Neutrophil (primary cell): Measurements from ENCODE around the gene NANOS3.

Experiments
- H3K27ac ChIP-seq: fragments of 200-600 bp; sonication (generic); 2 replicates; pipeline ENCODE4 v1.5.1; 2016; ENCODE audit warnings: mild to moderate bottlenecking, moderate library complexity
- H3K27me3 ChIP-seq: fragments of 200-600 bp; sonication (generic); 2 replicates; pipeline ENCODE4 v1.6.0; 2016; ENCODE audit warnings: mild to moderate bottlenecking
- H3K36me3 ChIP-seq: fragments of 200-600 bp; sonication (generic); 2 replicates; pipeline ENCODE4 v1.5.1; 2017
- H3K4me1 ChIP-seq, 2 experiments: fragments of 200-600 bp in 1 of 2; sonication (generic) in 1 of 2; 1 replicate in 1 of 2; 2 replicates in 1 of 2; pipeline versions ENCODE4 v1.5.1 to v1.6.1; 2013 to 2016; ENCODE audit warnings: low read depth in 1 of 2, low read length in 1 of 2, mild to moderate bottlenecking in 1 of 2, moderate library complexity in 1 of 2; ENCODE audit not compliant: control insufficient read depth in 1 of 2, insufficient read depth in 1 of 2
- H3K4me3 ChIP-seq, 2 experiments: fragments of 200-600 bp in 1 of 2; sonication (generic) in 1 of 2; 1 replicate in 1 of 2; 2 replicates in 1 of 2; pipeline ENCODE4 v1.5.1; 2013 to 2016; ENCODE audit warnings: low read depth in 1 of 2, low read length in 1 of 2, mild to moderate bottlenecking in 1 of 2, moderate library complexity in 1 of 2
- H3K9me3 ChIP-seq: fragments of 200-600 bp; sonication (generic); 2 replicates; pipeline ENCODE4 v1.5.1; 2016
- CTCF ChIP-seq: fragments of 200-600 bp; sonication (generic); IDR thresholded peaks from 2 replicates; pipeline ENCODE4 v1.5.1; 2016; ENCODE audit warnings: antibody characterized with exemption

NANOS3 gene

GRCh38 chr19:13833330-13834243, 43.3 kb upstream of the NANOS3 start:
- Histone ChIP-seq H3K27me3 (no peaks in the 10 kb centered on the region), H3K4me3 (peak overlapping the region; percentile 82 to 84), H3K27ac (peak overlapping the region; percentile 99), H3K36me3 (peaks cover 41% of the 10 kb centered on the region), H3K4me1 (peaks cover 60 to 62% of the 10 kb centered on the region in 2 experiments), H3K9me3 (no peaks in the 10 kb centered on the region)
- peak; percentile 83 for TF ChIP-seq CTCF

- Histone ChIP-seq H3K36me3 (peaks cover 41% of the 10 kb centered on the region), H3K9me3 (no peaks in the 10 kb centered on the region), H3K27me3 (no peaks in the 10 kb centered on the region), H3K27ac (peak overlapping the region; percentile 99), H3K4me3 (peak overlapping the region; percentile 82 to 84), H3K4me1 (peaks cover 68 to 71% of the 10 kb centered on the region in 2 experiments)
- TF ChIP-seq CTCF, result no peak
Observed at GRCh38 chr19:13834244-13835069, 42.5 kb upstream of the NANOS3 start.

- no peaks in the 10 kb centered on the region for H3K9me3 ChIP-seq
Observed at GRCh38 chr19:13835791-13836723, 40.9 kb upstream of the NANOS3 start.

GRCh38 chr19:13838435-13839129, 38.4 kb upstream of the NANOS3 start:
- Histone ChIP-seq H3K27ac (peak overlapping the region; percentile 99), H3K27me3 (no peaks in the 10 kb centered on the region), H3K4me3 (peak overlapping the region; percentile 82 to 84), H3K9me3 (no peaks in the 10 kb centered on the region), H3K36me3 (peaks cover 28% of the 10 kb centered on the region), H3K4me1 (peaks cover 83 to 84% of the 10 kb centered on the region in 2 experiments)
- TF ChIP-seq CTCF, result peak; percentile 41

More at GRCh38 chr19:13835791-13836723, 40.9 kb upstream of the NANOS3 start:
- H3K27me3 ChIP-seq, result no peaks in the 10 kb centered on the region
- peak overlapping the region; percentile 82 to 84 for H3K4me3 ChIP-seq
- peak; percentile 63 for TF ChIP-seq CTCF
- H3K27ac ChIP-seq, result peak overlapping the region; percentile 99
- peaks cover 82 to 85% of the 10 kb centered on the region in 2 experiments for H3K4me1 ChIP-seq
- peaks cover 28% of the 10 kb centered on the region for H3K36me3 ChIP-seq
